Stimulated activated CD8-positive, alpha-beta memory T cell treated with anti-CD3 and anti-CD28 coated beads, Interleukin-4, amount 100 ng/mL, for 4 hours (primary cell): Measurements from ENCODE around the gene STH.

Experiments
- DNase-seq, 2 donors: peaks; one replicate each; pipeline ENCODE4 v3.0.0-alpha.2; 2020; ENCODE audit warnings: low read depth in 2 of 2, low spot score in 1 of 2

STH gene

DNA sequence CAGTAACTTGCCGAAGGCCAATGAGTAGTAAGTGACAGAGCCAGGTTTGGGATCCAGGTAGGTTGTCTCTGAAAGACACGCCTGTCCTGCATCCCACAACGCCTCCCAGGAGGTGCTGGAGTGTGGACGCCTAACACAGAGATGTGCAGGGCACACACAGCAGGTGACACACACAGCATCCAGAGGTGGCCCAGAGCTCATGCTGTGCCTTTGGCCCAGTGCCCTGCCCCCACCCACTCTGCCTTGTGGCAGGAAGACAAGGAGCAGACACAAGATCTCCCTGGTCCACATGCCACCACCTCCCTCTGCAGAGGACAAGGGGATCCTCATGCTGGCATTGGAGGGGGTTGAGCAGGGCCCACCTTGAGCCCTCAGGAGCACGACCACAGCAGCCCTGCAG, 14.7 kb upstream of the STH start:
- no peak for DNase-seq

GRCh38 chr17:45985447-45985846, 13.6 kb upstream of the STH start:
- no peak for DNase-seq

- no peak for DNase-seq
These were observed 13.0 kb upstream of the STH start for GRCh38 chr17:45986056-45986455.

DNA sequence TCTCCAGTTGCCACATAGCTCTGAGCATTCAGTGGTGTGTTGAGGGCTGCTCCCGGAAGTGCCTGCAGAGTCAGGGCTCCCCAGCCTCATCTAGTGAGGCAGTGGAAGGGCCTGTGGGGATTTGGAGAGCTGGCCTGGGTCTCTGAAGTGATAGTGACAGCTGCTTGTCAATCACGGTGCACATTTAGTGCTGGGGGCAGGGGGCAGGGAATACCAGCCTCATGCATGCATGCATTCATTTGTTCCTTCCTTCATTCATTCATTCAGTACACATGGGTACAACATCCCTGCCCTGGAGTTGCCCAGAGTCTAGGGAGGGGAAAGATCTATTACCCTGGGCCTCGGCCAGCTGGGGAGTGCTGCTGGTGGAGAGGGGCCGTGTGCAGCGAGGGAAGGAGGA, 11.3 kb upstream of the STH start:
- no peak for DNase-seq

DNA sequence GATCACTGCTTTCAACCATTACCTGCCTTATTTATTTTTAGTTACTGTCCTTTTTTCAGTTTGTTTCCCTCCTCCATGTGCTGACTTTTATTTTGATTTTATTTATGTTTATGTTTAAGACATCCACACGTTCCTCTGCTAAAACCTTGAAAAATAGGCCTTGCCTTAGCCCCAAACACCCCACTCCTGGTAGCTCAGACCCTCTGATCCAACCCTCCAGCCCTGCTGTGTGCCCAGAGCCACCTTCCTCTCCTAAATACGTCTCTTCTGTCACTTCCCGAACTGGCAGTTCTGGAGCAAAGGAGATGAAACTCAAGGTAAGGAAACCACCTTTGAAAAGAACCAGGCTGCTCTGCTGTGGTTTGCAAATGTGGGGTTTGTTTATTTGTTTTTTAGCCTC, 9.3 kb upstream of the STH start:
- no peak for DNase-seq

- DNase-seq = no peak
These were observed 8.2 kb upstream of the STH start for GRCh38 chr17:45990886-45991285.

- no peak for DNase-seq
These were observed 7.7 kb upstream of the STH start for GRCh38 chr17:45991341-45991740.

- DNase-seq = no peak
These were observed 6.9 kb upstream of the STH start for GRCh38 chr17:45992175-45992574.

GRCh38 chr17:45992904-45993303, 6.1 kb upstream of the STH start:
- no peak for DNase-seq

- DNase-seq = no peak
These were observed 5.0 kb upstream of the STH start for GRCh38 chr17:45993962-45994627.

- no peak for DNase-seq
These were observed 4.1 kb upstream of the STH start for GRCh38 chr17:45994987-45995386.

DNA sequence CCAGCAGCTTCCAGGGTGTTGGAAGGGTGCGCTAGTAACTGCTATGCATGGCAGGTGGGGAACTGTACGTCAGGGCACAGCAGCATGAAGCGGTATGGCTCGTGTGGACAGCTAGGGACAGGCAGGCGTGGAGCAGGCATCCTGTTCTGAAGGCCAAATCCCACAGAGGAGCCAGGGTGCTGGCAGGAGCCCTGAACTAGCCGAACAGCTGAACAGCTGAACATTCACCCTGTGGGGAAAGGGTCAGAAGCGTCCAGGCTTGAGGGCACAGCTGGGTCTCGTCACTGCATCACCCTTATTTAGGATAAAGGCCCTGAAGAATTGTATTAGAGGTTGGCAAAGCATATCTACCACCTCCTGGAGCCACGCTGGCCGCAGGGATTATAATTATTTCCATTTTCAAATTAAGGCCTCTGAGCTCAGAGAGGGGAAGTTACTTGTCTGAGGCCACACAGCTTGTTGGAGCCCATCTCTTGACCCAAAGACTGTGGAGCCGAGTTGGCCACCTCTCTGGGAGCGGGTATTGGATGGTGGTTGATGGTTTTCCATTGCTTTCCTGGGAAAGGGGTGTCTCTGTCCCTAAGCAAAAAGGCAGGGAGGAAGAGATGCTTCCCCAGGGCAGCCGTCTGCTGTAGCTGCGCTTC, 3.3 kb upstream of the STH start:
- DNase-seq = no peak

- no peak for DNase-seq
These were observed 2.6 kb upstream of the STH start for GRCh38 chr17:45996282-45996937.

DNA sequence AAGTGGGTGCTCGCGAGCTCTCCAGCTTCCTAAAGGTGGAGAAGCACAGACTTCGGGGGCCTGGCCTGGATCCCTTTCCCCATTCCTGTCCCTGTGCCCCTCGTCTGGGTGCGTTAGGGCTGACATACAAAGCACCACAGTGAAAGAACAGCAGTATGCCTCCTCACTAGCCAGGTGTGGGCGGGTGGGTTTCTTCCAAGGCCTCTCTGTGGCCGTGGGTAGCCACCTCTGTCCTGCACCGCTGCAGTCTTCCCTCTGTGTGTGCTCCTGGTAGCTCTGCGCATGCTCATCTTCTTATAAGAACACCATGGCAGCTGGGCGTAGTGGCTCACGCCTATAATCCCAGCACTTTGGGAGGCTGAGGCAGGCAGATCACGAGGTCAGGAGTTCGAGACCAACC, 1.9 kb upstream of the STH start:
- DNase-seq = no peak

DNA sequence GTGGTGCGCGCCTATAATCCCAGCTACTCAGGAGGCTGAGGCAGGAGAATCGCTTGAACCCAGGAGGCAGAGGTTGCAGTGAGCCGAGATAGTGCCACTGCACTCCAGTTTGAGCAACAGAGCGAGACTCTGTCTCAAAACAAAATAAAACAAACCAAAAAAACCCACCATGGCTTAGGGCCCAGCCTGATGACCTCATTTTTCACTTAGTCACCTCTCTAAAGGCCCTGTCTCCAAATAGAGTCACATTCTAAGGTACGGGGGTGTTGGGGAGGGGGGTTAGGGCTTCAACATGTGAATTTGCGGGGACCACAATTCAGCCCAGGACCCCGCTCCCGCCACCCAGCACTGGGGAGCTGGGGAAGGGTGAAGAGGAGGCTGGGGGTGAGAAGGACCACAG, 1.4 kb upstream of the STH start:
- DNase-seq = no peak

- no peak for DNase-seq
These were observed 845 bp downstream of the STH start for GRCh38 chr17:45999900-46000290.

- DNase-seq = no peak
These were observed 1.2 kb downstream of the STH start for GRCh38 chr17:46000292-46000691.

- DNase-seq = no peak
These were observed 1.7 kb downstream of the STH start for GRCh38 chr17:46000757-46001156.

GRCh38 chr17:46001390-46002310, 2.6 kb downstream of the STH start:
- DNase-seq = no peak

DNA sequence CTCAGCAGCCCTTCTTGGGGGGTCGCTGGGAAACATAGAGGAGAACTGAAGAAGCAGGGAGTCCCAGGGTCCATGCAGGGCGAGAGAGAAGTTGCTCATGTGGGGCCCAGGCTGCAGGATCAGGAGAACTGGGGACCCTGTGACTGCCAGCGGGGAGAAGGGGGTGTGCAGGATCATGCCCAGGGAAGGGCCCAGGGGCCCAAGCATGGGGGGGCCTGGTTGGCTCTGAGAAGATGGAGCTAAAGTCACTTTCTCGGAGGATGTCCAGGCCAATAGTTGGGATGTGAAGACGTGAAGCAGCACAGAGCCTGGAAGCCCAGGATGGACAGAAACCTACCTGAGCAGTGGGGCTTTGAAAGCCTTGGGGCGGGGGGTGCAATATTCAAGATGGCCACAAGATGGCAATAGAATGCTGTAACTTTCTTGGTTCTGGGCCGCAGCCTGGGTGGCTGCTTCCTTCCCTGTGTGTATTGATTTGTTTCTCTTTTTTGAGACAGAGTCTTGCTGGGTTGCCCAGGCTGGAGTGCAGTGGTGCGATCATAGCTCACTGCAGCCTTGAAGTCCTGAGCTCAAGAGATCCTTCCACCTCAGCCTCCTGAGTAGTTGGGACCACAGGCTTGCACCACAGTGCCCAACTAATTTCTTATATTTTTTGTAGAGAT, 3.4 kb downstream of the STH start:
- DNase-seq = peak; percentile 44 to 61

DNA sequence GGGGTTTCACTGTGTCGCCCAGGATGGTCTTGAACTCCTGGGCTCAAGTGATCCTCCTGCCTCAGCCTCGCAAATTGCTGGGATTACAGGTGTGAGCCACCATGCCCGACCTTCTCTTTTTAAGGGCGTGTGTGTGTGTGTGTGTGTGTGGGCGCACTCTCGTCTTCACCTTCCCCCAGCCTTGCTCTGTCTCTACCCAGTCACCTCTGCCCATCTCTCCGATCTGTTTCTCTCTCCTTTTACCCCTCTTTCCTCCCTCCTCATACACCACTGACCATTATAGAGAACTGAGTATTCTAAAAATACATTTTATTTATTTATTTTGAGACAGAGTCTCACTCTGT, 3.9 kb downstream of the STH start:
- no peak for DNase-seq
